HT-29 (cell line): ENCODE results near the gene OR51S1. TPM values are rescaled to one million over a fixed set of nuclear protein-coding genes. Genes with fewer than 3 reads are reported as not detected.
"Not testable (repeated sequence)": the region's sequence is repeated elsewhere in the genome, so short reads cannot be mapped to it uniquely, and the experiment has no call there.

ENCODE experiments used
- DNase-seq: peaks from one replicate; pipeline ENCODE4 v3.0.0-alpha.2; 2015; ENCODE audit warnings: low spot score
- total RNA-seq: library from RNA; depleted of rRNA; stranded (reverse); fragments of >200 nt; shearing (Covaris generic); gene quantifications from 2 replicates; pipeline ENCODE4 v1.2.3, GENCODE V29; 2014; rRNA removed

The OR51S1 gene, protein sequence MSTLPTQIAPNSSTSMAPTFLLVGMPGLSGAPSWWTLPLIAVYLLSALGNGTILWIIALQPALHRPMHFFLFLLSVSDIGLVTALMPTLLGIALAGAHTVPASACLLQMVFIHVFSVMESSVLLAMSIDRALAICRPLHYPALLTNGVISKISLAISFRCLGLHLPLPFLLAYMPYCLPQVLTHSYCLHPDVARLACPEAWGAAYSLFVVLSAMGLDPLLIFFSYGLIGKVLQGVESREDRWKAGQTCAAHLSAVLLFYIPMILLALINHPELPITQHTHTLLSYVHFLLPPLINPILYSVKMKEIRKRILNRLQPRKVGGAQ
- total RNA-seq: not detected in 2 replicates

DNA sequence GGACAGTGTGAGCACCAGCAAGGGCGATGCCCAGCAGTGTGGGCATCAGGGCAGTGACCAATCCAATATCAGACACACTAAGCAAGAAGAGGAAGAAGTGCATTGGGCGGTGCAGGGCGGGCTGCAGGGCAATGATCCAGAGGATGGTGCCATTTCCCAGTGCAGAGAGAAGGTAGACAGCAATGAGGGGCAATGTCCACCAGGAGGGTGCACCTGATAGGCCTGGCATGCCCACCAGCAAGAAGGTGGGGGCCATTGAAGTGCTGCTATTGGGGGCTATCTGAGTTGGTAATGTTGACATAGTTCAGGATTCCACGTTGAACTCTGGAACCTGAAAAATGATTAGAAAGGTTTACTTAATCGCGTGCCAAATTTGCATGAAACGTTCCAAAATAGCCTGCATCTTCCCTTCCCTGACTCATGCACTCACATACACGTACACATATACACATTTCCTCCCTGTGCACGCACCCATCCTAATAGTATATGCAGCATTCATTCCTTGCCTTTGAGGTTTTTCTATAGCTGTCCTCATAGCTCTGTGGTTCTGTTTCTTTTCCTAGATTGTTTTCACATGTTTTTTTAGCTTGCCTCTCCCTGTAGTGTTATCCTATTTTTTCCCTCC, at the start of gene OR51S1:
TSS of gene OR51S1 (minus strand) at position 301 of the 625 bp plus-strand sequence. CDS start at position 301, 0 bp downstream.
- no peak for DNase-seq

DNA sequence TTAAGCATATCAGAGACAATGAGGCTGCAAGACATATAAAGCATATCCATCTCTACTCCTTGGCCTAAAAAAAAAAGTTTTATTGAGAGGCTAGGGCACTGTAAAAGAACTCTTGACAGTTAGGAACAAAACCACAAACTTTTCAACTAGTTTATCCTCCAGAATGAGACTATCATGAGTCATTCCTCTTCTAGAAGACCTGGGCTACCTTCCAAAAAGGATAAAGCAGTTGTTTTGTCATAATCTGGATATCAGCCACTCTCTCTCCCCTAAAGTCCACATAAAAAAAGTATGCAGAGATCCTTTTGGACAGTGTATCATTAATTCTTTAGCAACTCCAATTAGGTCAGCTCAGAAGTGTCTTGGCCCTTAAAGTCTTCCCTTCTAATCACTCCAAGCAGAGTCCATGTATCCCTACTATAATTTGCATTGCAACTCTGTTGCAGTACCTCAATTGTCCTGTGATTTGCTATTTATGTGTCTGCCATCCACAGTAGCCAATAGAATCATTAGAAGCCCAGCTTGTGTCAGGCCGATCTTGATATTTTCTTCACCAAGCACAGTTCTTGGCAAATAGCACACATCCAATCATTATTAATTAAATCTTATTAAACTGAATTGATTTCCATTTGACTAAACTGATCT, 43.1 kb upstream of the OR51S1 start:
- peak; percentile 45 for DNase-seq

DNA sequence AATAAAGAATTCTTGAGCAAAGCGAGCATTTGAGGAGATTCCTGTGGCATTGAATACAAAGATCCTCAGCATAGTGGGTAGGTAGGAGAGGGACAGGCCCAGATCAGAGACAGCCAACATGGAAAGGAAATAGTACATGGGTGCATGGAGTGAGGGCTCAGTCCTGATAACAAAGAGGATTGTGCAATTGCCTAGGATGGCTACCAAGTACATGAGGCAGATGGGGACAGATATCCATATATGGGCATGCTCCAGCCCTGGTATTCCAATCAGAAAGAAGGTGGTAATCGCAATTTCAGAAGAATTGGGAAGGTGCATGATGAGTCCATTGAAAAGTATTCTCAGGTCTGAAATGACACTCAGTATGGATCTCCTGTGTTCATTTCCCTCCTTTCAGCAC, 41.3 kb upstream of the OR51S1 start:
- no peak for DNase-seq

DNA sequence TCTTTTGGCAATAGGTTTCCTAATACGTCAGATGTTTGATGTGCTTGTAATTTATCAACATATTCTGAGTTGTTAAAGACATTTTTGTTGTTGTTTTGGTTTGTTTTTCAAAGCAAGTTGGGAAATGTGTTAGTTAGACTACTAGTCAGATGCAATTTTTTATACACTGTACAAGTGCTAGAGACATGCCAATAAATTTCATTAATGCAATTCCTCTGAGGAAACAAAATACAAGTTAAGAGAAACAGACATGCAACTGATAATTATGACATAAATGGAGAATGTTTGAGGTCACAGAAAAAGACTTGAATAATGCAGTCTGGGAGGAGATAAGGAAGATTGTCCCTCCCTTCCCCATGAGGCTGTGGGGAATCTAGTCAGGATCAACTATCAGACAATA, 38.6 kb upstream of the OR51S1 start:
- no peak for DNase-seq

DNA sequence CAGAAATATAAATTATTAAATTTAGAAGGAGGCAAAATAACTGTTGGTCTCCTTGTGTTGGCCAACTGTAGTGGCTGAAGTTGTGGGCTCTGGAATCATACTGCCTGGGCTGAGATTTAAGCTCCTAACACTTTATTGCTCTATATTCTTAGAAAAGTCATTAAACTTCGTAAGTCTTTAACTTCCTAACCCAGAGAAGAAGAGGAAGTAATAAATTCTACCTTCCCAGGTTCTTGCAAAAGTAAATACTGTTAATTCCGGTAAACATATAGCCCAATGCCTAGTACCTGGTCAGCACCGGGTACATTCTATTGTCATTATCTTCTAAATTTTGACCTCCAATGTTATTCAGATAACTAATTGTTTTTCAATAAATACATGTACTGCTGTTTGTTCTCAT, 37.2 kb upstream of the OR51S1 start:
- peak; percentile 25 for DNase-seq

DNA sequence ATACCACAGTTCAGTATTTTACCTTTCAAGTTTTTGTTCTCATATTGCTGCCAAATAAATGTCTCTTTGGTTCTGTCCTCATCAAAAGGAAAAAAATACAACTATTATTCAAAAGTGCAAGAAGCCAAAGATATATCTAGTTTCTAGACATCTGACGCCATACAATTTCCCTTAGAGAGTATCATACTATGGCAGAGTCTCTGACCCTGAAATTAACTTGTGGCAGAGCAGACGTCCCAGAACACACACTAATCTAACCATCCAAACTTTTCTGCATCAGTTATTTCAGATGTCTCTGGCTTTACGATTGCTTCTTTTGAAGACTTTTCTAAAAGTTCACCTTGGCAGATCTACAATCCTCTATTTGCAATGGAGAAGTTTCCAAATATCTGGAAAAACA, 35.4 kb upstream of the OR51S1 start:
- no peak for DNase-seq

DNA sequence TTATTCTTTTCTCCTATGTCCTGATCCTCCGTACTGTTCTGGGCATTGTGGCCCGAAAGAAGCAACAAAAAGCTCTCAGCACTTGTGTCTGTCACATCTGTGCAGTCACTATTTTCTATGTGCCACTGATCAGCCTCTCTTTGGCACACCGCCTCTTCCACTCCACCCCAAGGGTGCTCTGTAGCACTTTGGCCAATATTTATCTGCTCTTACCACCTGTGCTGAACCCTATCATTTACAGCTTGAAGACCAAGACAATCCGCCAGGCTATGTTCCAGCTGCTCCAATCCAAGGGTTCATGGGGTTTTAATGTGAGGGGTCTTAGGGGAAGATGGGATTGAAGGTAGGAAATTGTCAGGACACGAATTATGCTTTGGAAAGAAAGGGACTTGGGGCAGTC, 33.5 kb upstream of the OR51S1 start:
- DNase-seq: no peak

DNA sequence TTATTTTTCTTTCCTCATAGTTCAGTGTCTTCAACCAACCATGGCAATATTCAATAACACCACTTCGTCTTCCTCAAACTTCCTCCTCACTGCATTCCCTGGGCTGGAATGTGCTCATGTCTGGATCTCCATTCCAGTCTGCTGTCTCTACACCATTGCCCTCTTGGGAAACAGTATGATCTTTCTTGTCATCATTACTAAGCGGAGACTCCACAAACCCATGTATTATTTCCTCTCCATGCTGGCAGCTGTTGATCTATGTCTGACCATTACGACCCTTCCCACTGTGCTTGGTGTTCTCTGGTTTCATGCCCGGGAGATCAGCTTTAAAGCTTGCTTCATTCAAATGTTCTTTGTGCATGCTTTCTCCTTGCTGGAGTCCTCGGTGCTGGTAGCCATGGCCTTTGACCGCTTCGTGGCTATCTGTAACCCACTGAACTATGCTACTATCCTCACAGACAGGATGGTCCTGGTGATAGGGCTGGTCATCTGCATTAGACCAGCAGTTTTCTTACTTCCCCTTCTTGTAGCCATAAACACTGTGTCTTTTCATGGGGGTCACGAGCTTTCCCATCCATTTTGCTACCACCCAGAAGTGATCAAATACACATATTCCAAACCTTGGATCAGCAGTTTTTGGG, 33.0 kb upstream of the OR51S1 start, which contains the start of gene OR51T1:
TSS of gene OR51T1 (plus strand) at position 41 of the 641 bp plus-strand sequence. CDS start at position 41, 0 bp downstream.
- DNase-seq: no peak

DNA sequence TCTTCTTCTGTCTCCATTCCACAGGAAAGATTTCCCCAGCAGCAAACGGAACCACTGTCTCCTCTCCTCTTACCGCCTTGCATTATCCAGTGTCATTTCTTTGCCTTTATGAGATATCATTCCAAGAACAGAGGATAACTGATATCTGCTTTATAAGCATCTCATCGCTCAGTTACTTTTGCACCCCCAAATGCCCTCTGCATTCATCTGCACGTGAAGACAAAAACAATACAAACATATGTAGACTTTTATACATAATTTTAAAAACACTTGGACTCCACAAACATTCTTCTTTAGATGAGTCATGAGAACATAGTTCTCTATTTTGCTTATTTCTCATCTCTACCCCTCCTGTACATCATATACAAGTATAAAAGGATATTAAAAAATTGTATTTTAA, 32.2 kb upstream of the OR51S1 start:
- no peak for DNase-seq

DNA sequence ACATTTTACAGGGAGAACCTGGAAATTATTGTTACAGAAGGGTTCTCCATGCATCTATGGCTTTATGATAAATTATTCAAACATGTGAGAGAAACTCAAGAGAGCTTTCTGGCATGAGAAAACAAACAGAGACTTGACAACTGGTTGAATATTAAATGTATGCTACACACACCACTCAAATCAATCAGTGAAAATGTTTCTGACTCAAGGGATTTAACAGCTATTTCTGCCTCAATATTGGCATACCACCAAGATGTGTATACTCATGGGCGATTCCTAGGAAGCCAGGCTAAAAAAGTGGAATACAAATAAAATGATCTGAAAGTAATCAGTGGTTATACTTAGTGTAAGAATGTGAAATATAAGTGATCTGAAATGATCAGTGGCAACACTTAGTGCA, 16.8 kb upstream of the OR51S1 start:
- DNase-seq: no peak

DNA sequence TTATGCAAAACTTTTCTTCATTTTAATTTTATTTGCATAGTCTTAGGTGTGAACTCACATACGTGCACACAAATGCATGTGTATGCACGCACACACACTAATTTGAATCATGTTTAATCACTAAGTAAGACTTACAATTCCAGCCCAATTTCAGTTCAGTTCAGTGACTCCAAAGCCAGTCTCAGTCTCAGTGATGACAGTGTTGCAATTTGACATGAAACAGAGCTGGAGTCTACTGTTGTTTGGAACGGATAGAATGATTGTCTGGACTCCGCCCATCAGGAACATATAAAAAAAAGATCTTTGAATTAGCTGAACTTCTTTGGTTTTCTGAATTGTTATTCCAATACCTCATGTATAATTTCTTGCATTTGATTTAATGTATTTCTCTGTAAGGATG, 14.9 kb upstream of the OR51S1 start:
- DNase-seq: no peak

DNA sequence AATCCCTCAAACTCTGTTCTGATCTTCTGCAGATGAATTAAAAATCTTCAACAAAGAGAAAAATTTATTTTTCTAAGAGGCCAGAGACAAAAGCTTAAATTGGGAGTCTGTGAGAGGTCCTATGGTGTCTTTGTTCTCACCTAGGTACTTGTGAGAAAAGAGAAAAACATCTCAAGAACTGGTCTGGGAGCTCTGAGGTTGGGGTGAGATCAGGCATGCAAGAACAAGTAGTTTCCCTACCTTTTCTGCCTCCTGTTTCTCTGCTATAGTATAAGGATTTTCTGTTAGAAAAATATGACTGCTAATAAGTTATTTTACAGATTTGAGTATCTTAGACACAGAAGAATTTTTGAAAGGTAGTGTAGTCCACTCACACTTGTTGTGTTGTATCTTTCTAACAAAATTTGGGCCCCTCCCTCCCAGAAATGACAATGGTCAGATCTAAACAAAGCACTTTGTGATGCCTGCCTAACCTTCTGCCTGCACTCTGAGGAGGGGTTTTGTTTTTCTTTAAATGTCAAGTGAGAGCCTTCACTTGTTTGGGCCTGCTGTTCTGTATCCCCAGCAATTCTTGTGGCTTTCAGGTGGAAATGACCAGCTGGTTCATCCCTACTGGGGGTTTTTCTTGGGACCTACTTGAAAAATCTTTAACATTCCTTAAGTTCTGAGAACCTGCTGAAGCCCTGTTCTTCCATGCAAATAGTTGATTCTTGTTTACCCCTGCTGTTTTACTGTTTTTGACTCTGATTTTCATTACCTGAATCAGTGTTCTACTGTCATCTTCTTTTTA, 13.6 kb upstream of the OR51S1 start:
- no peak for DNase-seq

DNA sequence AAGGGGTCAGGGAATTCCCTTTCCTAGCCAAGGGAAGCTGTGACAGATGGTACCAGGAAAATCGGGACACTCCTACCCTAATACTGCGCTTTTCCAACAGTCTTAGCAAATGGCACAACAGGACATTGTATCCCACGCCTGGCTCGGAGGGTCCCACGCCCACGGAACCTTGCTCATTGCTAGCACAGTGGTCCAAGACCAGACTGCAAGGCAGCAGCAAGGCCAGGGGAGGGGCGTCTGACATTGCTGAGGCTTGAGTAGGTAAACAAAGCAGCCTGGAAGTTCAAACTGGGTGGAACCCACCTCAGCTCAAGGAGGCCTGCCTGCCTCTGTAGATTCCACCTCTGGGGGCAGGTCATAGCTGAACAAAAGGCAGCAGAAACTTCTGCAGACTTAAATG, 5.3 kb upstream of the OR51S1 start:
- DNase-seq: not testable (repeated sequence)

DNA sequence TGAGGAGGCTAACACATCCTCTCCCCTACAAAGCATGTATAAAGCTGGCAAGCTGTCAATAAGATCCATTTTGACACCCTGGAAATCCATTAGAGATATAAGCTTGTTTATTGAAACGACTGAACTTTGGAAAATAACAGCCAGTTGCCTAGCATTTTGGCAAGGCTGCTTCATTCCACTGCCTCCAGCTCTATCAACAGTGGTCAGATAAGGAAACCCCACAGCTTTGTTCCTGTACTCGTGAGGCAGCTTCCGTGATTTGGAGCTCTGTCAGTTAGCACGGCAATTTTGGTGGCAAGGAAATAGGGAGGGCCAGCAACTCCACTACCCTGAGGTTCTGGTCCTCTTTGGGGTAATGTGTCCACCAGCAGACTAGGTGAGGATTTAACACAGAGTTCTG, 2.0 kb upstream of the OR51S1 start:
- no peak for DNase-seq

DNA sequence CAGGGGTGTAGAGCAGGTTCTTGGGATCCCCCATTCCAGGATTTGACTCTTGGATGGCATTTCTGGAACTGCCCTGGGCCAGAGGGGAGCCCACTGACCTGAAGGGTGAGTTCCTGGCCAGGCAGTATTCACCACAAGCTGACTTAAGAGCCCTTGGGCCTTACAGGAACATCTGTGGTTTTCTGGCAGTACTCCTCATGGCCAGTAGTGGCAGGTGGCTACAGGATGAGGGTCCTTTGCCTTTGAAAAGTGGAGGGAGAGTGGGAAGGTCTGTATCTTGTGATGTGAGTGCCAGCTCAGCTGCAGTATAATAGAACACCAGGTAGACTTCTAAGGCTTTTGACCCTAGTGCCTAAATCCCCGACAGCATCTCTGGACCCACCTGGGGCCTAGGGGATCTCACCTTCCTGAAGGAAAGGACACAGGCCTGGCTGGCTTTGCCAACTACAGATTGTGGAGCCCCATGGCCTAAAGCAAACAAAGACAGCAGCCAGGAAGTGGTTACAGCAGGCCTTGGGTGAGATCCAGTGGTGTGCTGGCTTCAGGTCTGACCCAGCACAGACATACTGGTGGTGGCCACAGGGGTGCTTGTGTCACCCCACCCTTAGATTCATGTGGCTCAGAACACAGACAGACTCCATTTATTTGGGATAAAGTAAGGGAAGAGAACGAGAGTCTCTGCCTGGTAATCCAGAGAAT, 9.0 kb downstream of the OR51S1 start:
- no peak for DNase-seq

DNA sequence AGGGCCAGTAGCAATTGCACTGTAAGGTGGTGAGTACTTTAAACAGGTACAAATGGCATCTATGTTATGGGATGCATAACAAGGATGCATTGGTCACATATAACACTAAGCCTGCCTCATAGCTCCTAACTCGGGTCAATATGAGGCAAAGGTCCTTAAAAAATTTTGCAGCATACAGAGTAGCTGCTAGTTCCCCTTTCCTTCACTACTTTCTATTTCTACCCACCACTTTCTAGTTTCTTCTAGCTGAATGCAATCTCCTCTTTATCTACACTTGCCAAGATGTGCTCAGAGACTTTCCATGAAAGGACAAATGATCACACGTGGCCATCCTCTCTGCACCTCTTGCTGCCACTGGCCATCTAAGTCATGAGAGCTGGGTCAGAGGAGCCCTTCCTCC, 18.1 kb downstream of the OR51S1 start:
- DNase-seq: no peak

DNA sequence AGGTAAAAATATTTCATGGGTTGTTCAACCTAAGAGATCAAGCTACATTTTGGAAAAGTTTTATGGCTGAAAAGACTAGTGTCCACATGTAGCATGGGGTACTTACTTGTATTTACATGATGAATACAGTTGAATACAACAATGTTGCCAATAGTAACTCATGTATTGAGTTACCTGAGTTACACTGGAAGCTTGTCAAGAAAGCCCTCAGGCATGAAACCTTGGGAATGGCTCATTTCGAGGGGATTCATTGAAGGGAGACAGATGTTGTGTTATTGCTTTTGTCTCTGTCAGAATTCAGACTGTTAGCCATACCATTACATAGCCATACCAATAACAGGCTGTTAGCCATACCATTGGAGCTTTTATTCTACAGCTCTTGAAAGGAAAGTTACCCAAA, 18.7 kb downstream of the OR51S1 start:
- no peak for DNase-seq

DNA sequence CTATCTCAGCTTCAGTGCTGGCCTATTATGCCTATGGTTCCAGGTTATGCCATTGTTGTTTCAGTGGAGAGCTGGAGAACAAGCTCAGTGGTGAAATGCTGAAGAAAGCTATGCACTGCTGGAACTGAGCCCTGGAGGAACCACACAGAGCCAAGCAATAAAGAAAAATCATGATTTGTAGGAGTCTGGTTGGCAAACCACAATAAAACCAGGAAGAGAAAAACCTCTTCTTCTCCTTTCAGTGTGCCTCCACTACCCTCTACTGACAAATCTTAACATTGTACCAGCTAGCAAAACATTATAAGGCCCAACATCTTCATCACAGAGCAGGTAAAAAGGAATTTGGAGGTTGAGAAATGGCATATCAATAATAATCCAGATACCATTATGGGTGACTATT, 22.6 kb downstream of the OR51S1 start:
- DNase-seq: peak; percentile 40

DNA sequence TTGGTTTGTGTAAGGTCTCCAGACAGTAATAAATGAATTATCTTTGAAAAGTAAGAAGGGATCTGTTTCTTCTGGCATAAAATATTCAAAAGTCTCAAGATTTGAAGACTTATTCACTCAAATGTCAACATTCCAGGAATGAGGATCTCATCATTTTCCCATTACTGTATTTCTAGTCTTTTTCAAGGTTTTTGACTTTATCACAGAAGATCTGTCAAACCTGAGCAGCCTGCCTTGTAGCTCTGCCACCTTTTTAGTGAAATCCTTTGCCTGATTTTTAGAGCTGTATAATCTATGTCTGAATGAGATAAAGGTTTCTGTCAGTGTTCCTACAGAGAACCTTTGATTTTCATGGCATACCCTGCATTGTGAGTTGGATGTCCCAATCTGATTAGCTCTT, 23.9 kb downstream of the OR51S1 start:
- no peak for DNase-seq

DNA sequence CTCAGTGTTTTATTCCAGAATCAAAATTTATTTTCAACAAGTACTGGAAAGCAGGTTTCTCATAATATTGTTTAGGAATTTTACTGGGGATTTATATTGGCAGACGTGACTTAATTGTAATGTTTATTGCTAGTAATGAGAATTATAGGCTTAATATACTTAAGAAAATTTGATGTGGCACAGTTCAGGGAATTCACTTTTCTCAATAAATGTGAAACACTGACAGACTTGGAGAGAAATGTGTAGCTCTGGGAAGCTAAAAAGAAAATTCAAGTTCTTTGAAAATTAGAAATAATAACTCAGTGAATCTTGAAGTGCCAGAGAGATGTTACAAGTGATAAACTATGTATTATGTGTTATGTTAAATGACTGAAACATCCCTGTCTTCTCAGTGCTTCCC, 28.0 kb downstream of the OR51S1 start, which contains the start of gene OR51F2:
TSS of gene OR51F2 (plus strand) at position 301 of the 400 bp plus-strand sequence. CDS start 101 bp downstream, outside the sequence.
- no peak for DNase-seq

DNA sequence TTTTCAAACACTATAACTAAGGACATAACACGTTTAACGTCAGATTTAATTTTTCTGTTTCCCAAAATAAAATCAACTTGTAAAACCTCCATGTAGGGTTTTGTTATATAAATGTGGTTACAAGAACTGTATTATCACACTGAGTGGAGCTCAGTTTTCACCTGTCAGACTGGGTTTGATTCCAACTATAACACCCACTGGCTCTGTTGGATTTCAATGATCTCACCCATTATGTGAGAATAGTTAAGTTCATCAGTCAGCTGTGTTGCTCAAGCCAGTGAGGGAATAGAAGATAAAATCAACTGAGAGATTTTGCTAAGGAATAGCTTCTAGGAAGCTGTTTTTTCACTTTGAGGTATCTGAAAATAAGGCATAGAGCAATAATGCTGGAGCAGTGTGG, 39.8 kb downstream of the OR51S1 start:
- no peak for DNase-seq
